Activated CD8-positive, alpha-beta T cell treated with anti-CD3 and anti-CD28 coated beads for 36 hours (primary cell): ENCODE data around the gene PCNX2. TPM values are rescaled to one million over a fixed set of nuclear protein-coding genes. Genes with fewer than 3 reads are reported as not detected.

Source experiments
- ATAC-seq: fragments of 200-7000 bp; cut with Tn5 transposase; one replicate; pipeline ENCODE4 v1.10.0; 2021; ENCODE audit warnings: mild to moderate bottlenecking, moderate library complexity
- CTCF ChIA-PET: fragments of 350-600 bp; sonication (Branson Sonifier 250); formaldehyde crosslinking; loops from one replicate; lab custom pipeline; 2021; ENCODE audit warnings: antibody characterized with exemption; lab: Charles Lee
- POLR2A ChIA-PET: fragments of 350-600 bp; sonication (Branson Sonifier 250); formaldehyde crosslinking; loops from one replicate; lab custom pipeline; 2021; ENCODE audit warnings: antibody characterized with exemption; lab: Charles Lee
- DNase-seq: peaks from one replicate; pipeline ENCODE4 v3.0.0-alpha.2; 2020
- H3K27ac Mint-ChIP-seq: one replicate; pipeline ENCODE4 v1.8.0; 2021; ENCODE audit warnings: mild to moderate bottlenecking, mixed read lengths
- H3K27me3 Mint-ChIP-seq: one replicate; pipeline ENCODE4 v1.8.0; 2021; ENCODE audit warnings: mixed read lengths
- H3K36me3 Mint-ChIP-seq: one replicate; pipeline ENCODE4 v1.8.0; 2021; ENCODE audit warnings: low read depth, mixed read lengths
- H3K4me1 Mint-ChIP-seq: one replicate; pipeline ENCODE4 v1.8.0; 2021; ENCODE audit warnings: low read depth, mixed read lengths
- H3K4me3 Mint-ChIP-seq: one replicate; pipeline ENCODE4 v1.8.0; 2021; ENCODE audit warnings: mild to moderate bottlenecking, moderate library complexity, mixed read lengths
- H3K9me3 Mint-ChIP-seq: one replicate; pipeline ENCODE4 v1.8.0; 2021; ENCODE audit warnings: mixed read lengths
- intact Hi-C: fragments of 100-400 bp; cut with micrococcal nuclease; formaldehyde crosslinking; loops from one replicate; pipeline ENCODE4 v1.10.0; 2022
- total RNA-seq, 2 experiments: library from RNA; stranded (reverse); gene quantifications; one replicate each; pipeline ENCODE4 v1.2.3, GENCODE V29; 2021
- TF ChIP-seq, protein P1 (sequence below): fragments of 200-600 bp; IDR thresholded peaks from one replicate; pipeline ENCODE4 v1.8.0; 2022; ENCODE audit warnings: antibody characterized with exemption, mild to moderate bottlenecking

The PCNX2 gene
- total RNA-seq, 2 experiments from 2014 or later = 14.4 to 14.9 TPM

GRCh38 chr1:233127157-233127556 lies 168.4 kb downstream of the PCNX2 start:
- H3K27me3 Mint-ChIP-seq = no peaks in the 10 kb centered on the region
- DNase-seq = no peak
- H3K4me1 Mint-ChIP-seq = no peaks in the 10 kb centered on the region
- ChIA-PET CTCF (no interaction called here), POLR2A (no interaction called here)
- H3K4me3 Mint-ChIP-seq = no peak overlapping the region
- peaks cover 28% of the 10 kb centered on the region for H3K36me3 Mint-ChIP-seq
- intact Hi-C loops = no loop called here
- no peak overlapping the region for H3K27ac Mint-ChIP-seq
- H3K9me3 Mint-ChIP-seq = no peaks in the 10 kb centered on the region
- ATAC-seq = no peak
- TF ChIP-seq, protein P1, sequence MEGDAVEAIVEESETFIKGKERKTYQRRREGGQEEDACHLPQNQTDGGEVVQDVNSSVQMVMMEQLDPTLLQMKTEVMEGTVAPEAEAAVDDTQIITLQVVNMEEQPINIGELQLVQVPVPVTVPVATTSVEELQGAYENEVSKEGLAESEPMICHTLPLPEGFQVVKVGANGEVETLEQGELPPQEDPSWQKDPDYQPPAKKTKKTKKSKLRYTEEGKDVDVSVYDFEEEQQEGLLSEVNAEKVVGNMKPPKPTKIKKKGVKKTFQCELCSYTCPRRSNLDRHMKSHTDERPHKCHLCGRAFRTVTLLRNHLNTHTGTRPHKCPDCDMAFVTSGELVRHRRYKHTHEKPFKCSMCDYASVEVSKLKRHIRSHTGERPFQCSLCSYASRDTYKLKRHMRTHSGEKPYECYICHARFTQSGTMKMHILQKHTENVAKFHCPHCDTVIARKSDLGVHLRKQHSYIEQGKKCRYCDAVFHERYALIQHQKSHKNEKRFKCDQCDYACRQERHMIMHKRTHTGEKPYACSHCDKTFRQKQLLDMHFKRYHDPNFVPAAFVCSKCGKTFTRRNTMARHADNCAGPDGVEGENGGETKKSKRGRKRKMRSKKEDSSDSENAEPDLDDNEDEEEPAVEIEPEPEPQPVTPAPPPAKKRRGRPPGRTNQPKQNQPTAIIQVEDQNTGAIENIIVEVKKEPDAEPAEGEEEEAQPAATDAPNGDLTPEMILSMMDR = no peak

DNA sequence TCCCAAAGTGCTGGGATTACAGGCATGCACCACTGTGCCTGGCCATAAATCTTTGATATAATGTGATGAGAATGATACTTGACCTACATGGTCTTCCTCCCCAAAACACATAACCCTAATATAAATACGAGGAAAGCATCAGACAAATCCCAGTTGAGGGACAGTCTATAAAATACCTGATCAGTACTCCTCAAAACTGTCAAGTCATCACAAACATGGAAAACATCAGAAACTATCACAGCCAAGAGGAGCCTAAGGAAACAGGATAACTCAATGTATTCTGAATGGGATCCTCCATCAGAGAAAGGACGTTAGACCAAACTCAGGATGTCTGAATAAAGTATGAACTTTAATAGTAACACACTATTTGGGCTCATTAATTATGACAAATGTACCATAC lies 172.7 kb downstream of the PCNX2 start:
- H3K9me3 Mint-ChIP-seq = no peaks in the 10 kb centered on the region
- DNase-seq (no peak), ATAC-seq (no peak)
- H3K27me3 Mint-ChIP-seq = no peaks in the 10 kb centered on the region
- intact Hi-C loops = no loop called here
- ChIA-PET POLR2A (no interaction called here), CTCF (no interaction called here)
- no peak overlapping the region for H3K4me3 Mint-ChIP-seq
- H3K36me3 Mint-ChIP-seq = peaks cover 18% of the 10 kb centered on the region
- H3K4me1 Mint-ChIP-seq = no peaks in the 10 kb centered on the region
- TF ChIP-seq, protein P1 = no peak
- no peak overlapping the region for H3K27ac Mint-ChIP-seq

DNA sequence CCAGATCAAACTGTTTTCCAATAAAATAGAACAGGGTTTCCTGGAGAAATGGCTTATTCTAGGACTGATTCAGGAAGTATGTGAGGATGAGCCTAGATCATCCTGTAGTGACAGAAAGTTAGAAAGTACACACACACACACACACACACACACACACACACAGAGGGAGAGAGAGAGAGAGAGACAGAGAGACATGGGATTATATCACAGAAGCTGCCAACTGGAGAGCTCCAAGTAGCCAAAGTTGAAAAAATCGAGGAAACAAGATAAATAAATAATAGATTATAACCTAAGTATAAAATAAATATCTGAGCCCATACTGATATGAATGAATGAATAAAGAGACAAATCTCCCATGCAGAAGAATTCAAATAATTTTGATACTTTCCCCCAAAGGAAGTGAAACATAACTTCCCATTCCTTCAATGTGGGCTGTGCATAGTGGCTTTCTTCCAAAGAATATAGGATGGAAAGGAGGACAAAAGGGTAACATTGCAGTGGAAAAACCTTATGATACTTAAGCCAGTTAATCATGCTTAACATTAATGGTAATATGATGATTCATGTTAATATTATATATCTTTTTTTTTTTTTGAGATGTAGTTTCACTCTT lies 173.5 kb downstream of the PCNX2 start:
- Mint-ChIP-seq H3K4me1 (no peaks in the 10 kb centered on the region), H3K27ac (no peak overlapping the region), H3K36me3 (peaks cover 18% of the 10 kb centered on the region), H3K27me3 (no peaks in the 10 kb centered on the region), H3K9me3 (no peaks in the 10 kb centered on the region), H3K4me3 (no peak overlapping the region)
- no peak for DNase-seq
- no peak for ATAC-seq
- TF ChIP-seq, protein P1 = no peak
- ChIA-PET CTCF (no interaction called here), POLR2A (no interaction called here)
- intact Hi-C loops = no loop called here

DNA sequence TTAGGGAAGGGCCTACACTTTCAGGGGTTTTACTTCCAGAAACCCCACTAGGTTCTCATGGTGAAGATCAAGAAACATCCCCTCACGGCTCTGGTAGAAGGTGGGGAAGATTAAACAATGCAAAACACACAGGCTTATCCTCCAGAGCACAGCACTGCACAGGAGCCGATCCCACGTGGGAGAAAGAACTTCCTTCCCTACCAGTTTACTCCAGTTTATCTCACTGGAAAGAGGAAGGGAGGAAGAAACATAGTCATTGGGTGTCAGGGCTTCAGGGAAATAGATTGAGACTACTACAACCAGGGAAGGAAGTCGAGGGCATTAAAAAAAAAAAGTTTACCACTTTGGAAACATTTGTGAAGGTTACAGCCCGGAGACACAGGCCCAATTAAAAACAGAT lies 180.7 kb downstream of the PCNX2 start:
- ChIA-PET CTCF (no interaction called here), POLR2A (no interaction called here)
- TF ChIP-seq, protein P1 = no peak
- ATAC-seq = no peak
- no peak for DNase-seq
- Mint-ChIP-seq H3K27ac (no peak overlapping the region), H3K27me3 (no peaks in the 10 kb centered on the region), H3K9me3 (no peaks in the 10 kb centered on the region), H3K36me3 (peaks cover 18% of the 10 kb centered on the region), H3K4me1 (peaks cover 12% of the 10 kb centered on the region), H3K4me3 (no peak overlapping the region)
- intact Hi-C loops = no loop called here

- TF ChIP-seq, protein P1 = no peak
- no peaks in the 10 kb centered on the region for H3K9me3 Mint-ChIP-seq
- intact Hi-C loops = no loop called here
- H3K36me3 Mint-ChIP-seq = peaks cover 20% of the 10 kb centered on the region
- no peak overlapping the region for H3K4me3 Mint-ChIP-seq
- DNase-seq = no peak
- H3K27ac Mint-ChIP-seq = no peak overlapping the region
- ChIA-PET POLR2A (no interaction called here), CTCF (no interaction called here)
- ATAC-seq = no peak
- no peaks in the 10 kb centered on the region for H3K27me3 Mint-ChIP-seq
- peaks cover 12% of the 10 kb centered on the region for H3K4me1 Mint-ChIP-seq
Observed at GRCh38 chr1:233114159-233114558, 181.4 kb downstream of the PCNX2 start.
